Muscle layer of duodenum (tissue), 2 donors: Measurements from ENCODE around the gene FAM124B.

Source experiments
- H3K27ac ChIP-seq: one replicate; pipeline ENCODE4 v1.7.0; 2013; ENCODE audit warnings: mild to moderate bottlenecking, low read length
- H3K27me3 ChIP-seq: one replicate; pipeline ENCODE4 v1.7.0; 2013; ENCODE audit warnings: low read depth, mild to moderate bottlenecking, control low read depth, low read length
- H3K36me3 ChIP-seq, 2 donors: one replicate each; pipeline ENCODE4 v1.7.0; 2013; ENCODE audit warnings: low read length in 2 of 2, control low read depth in 1 of 2, mild to moderate bottlenecking in 1 of 2; ENCODE audit not compliant: insufficient read depth in 2 of 2, control insufficient read depth in 1 of 2
- H3K4me1 ChIP-seq, 2 donors: one replicate each; pipeline ENCODE4 v1.7.0; 2013; ENCODE audit warnings: low read length in 2 of 2, mild to moderate bottlenecking in 2 of 2, control low read depth in 1 of 2, moderate library complexity in 1 of 2; ENCODE audit not compliant: insufficient read depth in 2 of 2, control insufficient read depth in 1 of 2
- H3K4me3 ChIP-seq, 2 donors: one replicate each; pipeline ENCODE4 v1.7.0; 2013; ENCODE audit warnings: low read length in 2 of 2, low read depth in 1 of 2, mild to moderate bottlenecking in 1 of 2
- H3K9me3 ChIP-seq, 2 donors: one replicate each; pipeline ENCODE4 v1.7.0; 2013; ENCODE audit warnings: low read length in 2 of 2, control low read depth in 1 of 2, mild to moderate bottlenecking in 1 of 2; ENCODE audit not compliant: control insufficient read depth in 1 of 2
- donor health status: healthy.

FAM124B gene

GRCh38 chr2:224378701-224379097 is 23.2 kb downstream of the FAM124B start:
- H3K27ac ChIP-seq: no peak overlapping the region
- H3K9me3 ChIP-seq: no peaks in the 10 kb centered on the region
- no peaks in the 10 kb centered on the region for H3K36me3 ChIP-seq

GRCh38 chr2:224377751-224378700 is 23.9 kb downstream of the FAM124B start:
- Histone ChIP-seq H3K27me3 (no peaks in the 10 kb centered on the region), H3K36me3 (no peaks in the 10 kb centered on the region), H3K4me1 (no peaks in the 10 kb centered on the region), H3K27ac (no peak overlapping the region), H3K4me3 (no peak overlapping the region), H3K9me3 (no peaks in the 10 kb centered on the region)

More at GRCh38 chr2:224378701-224379097, 23.2 kb downstream of the FAM124B start:
- Histone ChIP-seq H3K27me3 (no peaks in the 10 kb centered on the region), H3K4me1 (no peaks in the 10 kb centered on the region), H3K4me3 (no peak overlapping the region)

- H3K9me3 ChIP-seq: no peaks in the 10 kb centered on the region
- no peaks in the 10 kb centered on the region for H3K27me3 ChIP-seq
- H3K4me3 ChIP-seq: no peak overlapping the region
- H3K27ac ChIP-seq: no peak overlapping the region
- no peaks in the 10 kb centered on the region for H3K4me1 ChIP-seq
- no peaks in the 10 kb centered on the region for H3K36me3 ChIP-seq
Measured at GRCh38 chr2:224372641-224373040, 29.3 kb downstream of the FAM124B start.

GRCh38 chr2:224369028-224369632 is 32.8 kb downstream of the FAM124B start:
- no peaks in the 10 kb centered on the region for H3K9me3 ChIP-seq
- H3K36me3 ChIP-seq: no peaks in the 10 kb centered on the region
- no peak overlapping the region for H3K4me3 ChIP-seq
- H3K27me3 ChIP-seq: no peaks in the 10 kb centered on the region
- H3K4me1 ChIP-seq: no peaks in the 10 kb centered on the region
- H3K27ac ChIP-seq: no peak overlapping the region

GRCh38 chr2:224366267-224366844 is 35.6 kb downstream of the FAM124B start:
- H3K4me1 ChIP-seq: no peaks in the 10 kb centered on the region
- no peaks in the 10 kb centered on the region for H3K27me3 ChIP-seq
- no peaks in the 10 kb centered on the region for H3K36me3 ChIP-seq
- no peaks in the 10 kb centered on the region for H3K9me3 ChIP-seq
- no peak overlapping the region for H3K4me3 ChIP-seq
- H3K27ac ChIP-seq: no peak overlapping the region

- Histone ChIP-seq H3K4me1 (no peaks in the 10 kb centered on the region), H3K36me3 (no peaks in the 10 kb centered on the region), H3K27me3 (no peaks in the 10 kb centered on the region), H3K4me3 (no peak overlapping the region), H3K9me3 (no peaks in the 10 kb centered on the region), H3K27ac (no peak overlapping the region)
Measured at GRCh38 chr2:224365331-224365730, 36.6 kb downstream of the FAM124B start.

GRCh38 chr2:224363281-224363680 is 38.6 kb downstream of the FAM124B start:
- Histone ChIP-seq H3K9me3 (no peaks in the 10 kb centered on the region), H3K27ac (no peak overlapping the region), H3K4me3 (no peak overlapping the region), H3K4me1 (no peaks in the 10 kb centered on the region), H3K27me3 (no peaks in the 10 kb centered on the region), H3K36me3 (no peaks in the 10 kb centered on the region)

GRCh38 chr2:224362094-224362493 is 39.8 kb downstream of the FAM124B start:
- Histone ChIP-seq H3K36me3 (no peaks in the 10 kb centered on the region), H3K9me3 (no peaks in the 10 kb centered on the region), H3K4me1 (no peaks in the 10 kb centered on the region), H3K27ac (no peak overlapping the region), H3K27me3 (no peaks in the 10 kb centered on the region), H3K4me3 (no peak overlapping the region)

GRCh38 chr2:224360801-224361251 is 41.1 kb downstream of the FAM124B start:
- H3K4me1 ChIP-seq: no peaks in the 10 kb centered on the region
- H3K27me3 ChIP-seq: no peaks in the 10 kb centered on the region
- H3K9me3 ChIP-seq: no peaks in the 10 kb centered on the region
- no peak overlapping the region for H3K4me3 ChIP-seq
- H3K27ac ChIP-seq: no peak overlapping the region
- H3K36me3 ChIP-seq: no peaks in the 10 kb centered on the region

GRCh38 chr2:224359569-224359968 is 42.3 kb downstream of the FAM124B start:
- Histone ChIP-seq H3K27me3 (no peaks in the 10 kb centered on the region), H3K27ac (no peak overlapping the region), H3K9me3 (no peaks in the 10 kb centered on the region), H3K4me3 (no peak overlapping the region), H3K36me3 (no peaks in the 10 kb centered on the region), H3K4me1 (no peaks in the 10 kb centered on the region)

- no peak overlapping the region for H3K27ac ChIP-seq
- H3K4me1 ChIP-seq: no peaks in the 10 kb centered on the region
- no peaks in the 10 kb centered on the region for H3K27me3 ChIP-seq
- H3K4me3 ChIP-seq: no peak overlapping the region
- no peaks in the 10 kb centered on the region for H3K9me3 ChIP-seq
- H3K36me3 ChIP-seq: no peaks in the 10 kb centered on the region
Measured at GRCh38 chr2:224357098-224357901, 44.6 kb downstream of the FAM124B start.
